Liver (tissue), 9 donors: ENCODE data around the gene KNOP1. TPM values are rescaled to one million over a fixed set of nuclear protein-coding genes. Genes with fewer than 3 reads are reported as not detected.
A peak's percentile ranks its signal among the peaks of the same experiment; 100 is the strongest.

Experiments used
- DNase-seq: peaks from one replicate; pipeline ENCODE4 v3.0.0-alpha.2; 2017; ENCODE audit warnings: low spot score
- H3K27ac ChIP-seq, 2 donors: one replicate each; pipeline ENCODE4 v1.7.0; 2013; ENCODE audit warnings: inconsistent platforms in 2 of 2, low read length in 2 of 2, control low read depth in 1 of 2, low read depth in 1 of 2, mild to moderate bottlenecking in 1 of 2
- H3K27me3 ChIP-seq, 4 donors: one replicate each; pipeline versions ENCODE4 v1.6.1 to v1.7.0; 2013; ENCODE audit warnings: low read length in 3 of 4, inconsistent platforms in 1 of 4, mild to moderate bottlenecking in 1 of 4, moderate library complexity in 1 of 4; ENCODE audit not compliant: control insufficient read depth in 4 of 4, insufficient read depth in 4 of 4
- H3K36me3 ChIP-seq, 4 donors: one replicate each; pipeline versions ENCODE4 v1.6.1 to v1.7.0; 2013; ENCODE audit warnings: low read length in 3 of 4, mild to moderate bottlenecking in 3 of 4, low read depth in 1 of 4, moderate library complexity in 1 of 4; ENCODE audit not compliant: control insufficient read depth in 4 of 4, insufficient read depth in 3 of 4
- H3K4me1 ChIP-seq, 4 donors: one replicate each; pipeline versions ENCODE4 v1.6.1 to v1.7.0; 2013; ENCODE audit warnings: low read length in 3 of 4, mild to moderate bottlenecking in 3 of 4, moderate library complexity in 1 of 4; ENCODE audit not compliant: control insufficient read depth in 4 of 4, insufficient read depth in 4 of 4
- H3K4me3 ChIP-seq, 3 donors: one replicate each; pipeline versions ENCODE4 v1.6.1 to v1.7.0; 2013; ENCODE audit warnings: low read length in 3 of 3, control low read depth in 1 of 3, low read depth in 1 of 3, mild to moderate bottlenecking in 1 of 3
- H3K9ac ChIP-seq, 2 donors: one replicate each; pipeline ENCODE4 v1.7.0; 2013; ENCODE audit warnings: low read length in 2 of 2, mild to moderate bottlenecking in 2 of 2, moderate library complexity in 2 of 2, control low read depth in 1 of 2, low read depth in 1 of 2
- H3K9me3 ChIP-seq, 4 donors: one replicate each; pipeline versions ENCODE4 v1.6.1 to v1.7.0; 2013; ENCODE audit warnings: low read length in 3 of 4; ENCODE audit not compliant: control insufficient read depth in 4 of 4
- ATF3 ChIP-seq: IDR thresholded peaks from 2 replicates; pipeline ENCODE4 v1.6.1; 2016; ENCODE audit warnings: antibody characterized with exemption
- CTCF ChIP-seq: fragments of 150-350 bp; IDR thresholded peaks from 2 replicates; pipeline ENCODE4 v1.5.1; 2017; ENCODE audit warnings: improper control_type of control experiment, low read depth, low read length; ENCODE audit not compliant: missing input control
- EGR1 ChIP-seq, 2 donors: IDR thresholded peaks; 2 replicates each; pipeline ENCODE4 v1.6.1; 2016 to 2018; ENCODE audit warnings: antibody characterized with exemption in 2 of 2, low read depth in 2 of 2
- FOXA1 ChIP-seq: IDR thresholded peaks from 2 replicates; pipeline ENCODE4 v1.6.1; 2016; ENCODE audit warnings: antibody characterized with exemption
- FOXA2 ChIP-seq: IDR thresholded peaks from 2 replicates; pipeline ENCODE4 v1.6.1; 2016; ENCODE audit warnings: antibody characterized with exemption
- GABPA ChIP-seq, 2 donors: IDR thresholded peaks in 1 of 2; conservative IDR thresholded peaks in 1 of 2; 2 replicates each; pipeline ENCODE4 v1.6.1; 2016; ENCODE audit warnings: antibody characterized with exemption in 2 of 2, mild to moderate bottlenecking in 1 of 2, moderate library complexity in 1 of 2
- HNF4A ChIP-seq, 2 donors: conservative IDR thresholded peaks; 2 replicates each; pipeline ENCODE4 v1.6.1; 2016; ENCODE audit warnings: antibody characterized with exemption in 2 of 2, mild to moderate bottlenecking in 2 of 2
- HNF4G ChIP-seq: IDR thresholded peaks from 2 replicates; pipeline ENCODE4 v1.6.1; 2016; ENCODE audit warnings: antibody characterized with exemption
- JUND ChIP-seq, 2 donors: IDR thresholded peaks; 2 replicates each; pipeline ENCODE4 v1.6.1; 2016; ENCODE audit warnings: antibody characterized with exemption in 2 of 2
- MAX ChIP-seq: IDR thresholded peaks from 2 replicates; pipeline ENCODE4 v1.6.1; 2016; ENCODE audit warnings: antibody characterized with exemption
- NR2F2 ChIP-seq: IDR thresholded peaks from 2 replicates; pipeline ENCODE4 v1.6.1; 2016; ENCODE audit warnings: antibody characterized with exemption
- RAD21 ChIP-seq, 2 donors: IDR thresholded peaks; 2 replicates each; pipeline ENCODE4 v1.6.1; 2016; ENCODE audit warnings: antibody characterized with exemption in 2 of 2, mild to moderate bottlenecking in 2 of 2
- REST ChIP-seq: IDR thresholded peaks from 2 replicates; pipeline ENCODE4 v1.6.1; 2016; ENCODE audit warnings: antibody characterized with exemption, mild to moderate bottlenecking
- RXRA ChIP-seq, 2 donors: IDR thresholded peaks; 2 replicates each; pipeline ENCODE4 v1.6.1; 2017 to 2018; ENCODE audit warnings: antibody characterized with exemption in 2 of 2, mild to moderate bottlenecking in 1 of 2
- SP1 ChIP-seq: IDR thresholded peaks from 2 replicates; pipeline ENCODE4 v1.6.1; 2018; ENCODE audit warnings: antibody characterized with exemption, mild to moderate bottlenecking
- TAF1 ChIP-seq: conservative IDR thresholded peaks from 2 replicates; pipeline ENCODE4 v1.6.1; 2016; ENCODE audit warnings: antibody characterized with exemption, mild to moderate bottlenecking
- YY1 ChIP-seq: IDR thresholded peaks from 2 replicates; pipeline ENCODE4 v1.6.1; 2016; ENCODE audit warnings: antibody characterized with exemption, mild to moderate bottlenecking
- ZBTB33 ChIP-seq: IDR thresholded peaks from 2 replicates; pipeline ENCODE4 v1.6.1; 2016; ENCODE audit warnings: antibody characterized with exemption
- WGBS: extraction: QIAGEN DNeasy Blood & Tissue Kit; methylation state at CpG from one replicate; pipeline ENCODE4 v1.1.7; 2013; 5-methylcytosine and 5-hydroxymethylcytosine counted together
- polyA plus RNA-seq, 2 donors: library from polyadenylated mRNA; stranded (reverse) in 1 of 2; unstranded in 1 of 2; fragments of 200-250 nt in 1 of 2; fragments of >200 nt in 1 of 2; fragmentation: Nextera tagmentation in 1 of 2; extraction: Ambion mirVana in 1 of 2; gene quantifications; one replicate each; pipeline versions ENCODE4 v1.2.1 to v1.2.3, GENCODE V29; 2013 to 2015
- total RNA-seq, 2 donors: library from RNA; depleted of rRNA; stranded (reverse); fragments of >200 nt; gene quantifications; one replicate each; pipeline ENCODE4 v1.2.3, GENCODE V29; 2014
- donor health status: healthy.
- donor health status: healthy.
- donor health status: healthy.
- donor health status: healthy.
- donor health status: healthy.

KNOP1 gene
- total RNA-seq, result 1 to 10 TPM; 4.1 to 5.4 TPM
- polyA plus RNA-seq, result 1 to 10 TPM; 5.9 to 6.7 TPM

- Histone ChIP-seq H3K4me1 (peaks cover 0 to 19% (median 14%) of the 10 kb centered on the region in 4 donors), H3K4me3 (peak within 1 kb of the TSS; percentile 97 to 100 (median 99)), H3K9ac (peak within 1 kb of the TSS; percentile 52 to 79), H3K36me3 (peaks cover 0 to 10% (median 4%) of the 10 kb centered on the region in 4 donors), H3K27ac (peak within 1 kb of the TSS; percentile 65 to 68), H3K27me3 (no peaks in the 10 kb centered on the region), H3K9me3 (no peaks in the 10 kb centered on the region)
- under 1% methylated on average over 88 of the region's 88 CpGs for WGBS
- peak; percentile 83 for DNase-seq
- TF ChIP-seq SP1 (no peak), ATF3 (no peak), RXRA (IDR thresholded peaks at IDR 0.05) (peak; percentile 13 to 63), FOXA2 (no peak), CTCF (no peak), RAD21 (IDR thresholded peaks at IDR 0.05) (peak; percentile 16 to 51), TAF1 (no peak), GABPA (IDR thresholded peaks at IDR 0.05 in 1 of 2, conservative IDR thresholded peaks at IDR 0.05 in 1 of 2) (peak; percentile 87 to 97), REST (no peak), FOXA1 (no peak), YY1 (peak; percentile 98), NR2F2 (peak; percentile 89), JUND (IDR thresholded peaks at IDR 0.05) (no peak), HNF4A (conservative IDR thresholded peaks at IDR 0.05) (peak; percentile 21 to 60), ZBTB33 (no peak), MAX (peak; percentile 85), EGR1 (IDR thresholded peaks at IDR 0.05; ENCODE audit: low read depth in 2 of 2) (no peak), HNF4G (no peak)
Measured at GRCh38 chr16:19717741-19718623, at the start of gene KNOP1, which contains the start of gene IQCK. TSS of gene KNOP1 (minus strand) at chr16:19718227. CDS start at chr16:19715035, 3,192 bp downstream. TSS of gene IQCK (plus strand) at chr16:19718271. CDS start at chr16:19718307, 36 bp downstream.
